Measurements from ENCODE around the gene GALK2. TPM values are rescaled to one million over a fixed set of nuclear protein-coding genes. Genes with fewer than 3 reads are reported as not detected.

The GALK2 gene
- total and polyA plus RNA-seq, 2 experiments from 2014 or later: 25.3 to 31.4 TPM

GRCh38 chr15:49315391-49315823 is 145.4 kb downstream of the GALK2 start:
- Histone ChIP-seq H3K4me1 (ENCODE audit: insufficient read depth) (no peaks in the 10 kb centered on the region), H3K27me3 (no peaks in the 10 kb centered on the region), H3K9me2 (replicated peaks; ENCODE audit: insufficient read depth) (no peaks in the 10 kb centered on the region), H3K4me2 (no peak overlapping the region), H3K27ac (no peak overlapping the region), H3K4me3 (no peak overlapping the region), H3K36me3 (replicated peaks; ENCODE audit: insufficient read depth, low read depth) (no peaks in the 10 kb centered on the region), H3K9me3 (ENCODE audit: low read depth) (no peaks in the 10 kb centered on the region), H2AFZ (no peak overlapping the region), H3K79me2 (no peaks in the 10 kb centered on the region), H4K20me1 (ENCODE audit: insufficient read depth, poor library complexity, severe bottlenecking) (no peaks in the 10 kb centered on the region)
- DNase-seq (ENCODE audit: low spot score): no peak
- 39% methylated on average over 2 of the region's 2 CpGs for WGBS (ENCODE audit: low lambda C conversion rate, missing lambda C conversion rate)
- TF ChIP-seq CTCF (IDR thresholded peaks at IDR 0.05; ENCODE audit: poor library complexity): no peak
- TF ChIP-seq EZH2phosphoT487 (IDR thresholded peaks at IDR 0.05; ENCODE audit: low read depth, severe bottlenecking, unreplicated experiment): no peak
- TF ChIP-seq EZH2 (IDR thresholded peaks at IDR 0.05; ENCODE audit: borderline replicate concordance): no peak

- no peaks in the 10 kb centered on the region for H3K79me2 ChIP-seq
- WGBS (ENCODE audit: low lambda C conversion rate, missing lambda C conversion rate): 100% methylated on average over 1 of the region's 1 CpG
Observed at GRCh38 chr15:49320351-49320750, 150.3 kb downstream of the GALK2 start.

GRCh38 chr15:49323207-49323606 is 153.2 kb downstream of the GALK2 start:
- DNase-seq (ENCODE audit: low spot score): no peak

More at GRCh38 chr15:49320351-49320750, 150.3 kb downstream of the GALK2 start:
- H4K20me1 ChIP-seq (ENCODE audit: insufficient read depth, poor library complexity, severe bottlenecking): no peaks in the 10 kb centered on the region
- no peak overlapping the region for H3K27ac ChIP-seq
- H3K36me3 ChIP-seq (replicated peaks; ENCODE audit: insufficient read depth, low read depth): no peaks in the 10 kb centered on the region
- TF ChIP-seq CTCF (IDR thresholded peaks at IDR 0.05; ENCODE audit: poor library complexity) (no peak), EZH2 (IDR thresholded peaks at IDR 0.05; ENCODE audit: borderline replicate concordance) (no peak), EZH2phosphoT487 (IDR thresholded peaks at IDR 0.05; ENCODE audit: low read depth, severe bottlenecking, unreplicated experiment) (no peak)
- no peak overlapping the region for H3K4me2 ChIP-seq
- no peak overlapping the region for H3K4me3 ChIP-seq
- DNase-seq (ENCODE audit: low spot score): no peak
- H3K27me3 ChIP-seq: no peaks in the 10 kb centered on the region
- no peaks in the 10 kb centered on the region for H3K9me2 ChIP-seq (replicated peaks; ENCODE audit: insufficient read depth)
- H3K4me1 ChIP-seq (ENCODE audit: insufficient read depth): no peaks in the 10 kb centered on the region
- H3K9me3 ChIP-seq (ENCODE audit: low read depth): no peaks in the 10 kb centered on the region
- no peak overlapping the region for H2AFZ ChIP-seq

More at GRCh38 chr15:49323207-49323606, 153.2 kb downstream of the GALK2 start:
- Histone ChIP-seq H3K36me3 (replicated peaks; ENCODE audit: insufficient read depth, low read depth) (no peaks in the 10 kb centered on the region), H2AFZ (no peak overlapping the region), H3K79me2 (no peaks in the 10 kb centered on the region), H3K4me1 (ENCODE audit: insufficient read depth) (no peaks in the 10 kb centered on the region), H4K20me1 (ENCODE audit: insufficient read depth, poor library complexity, severe bottlenecking) (no peaks in the 10 kb centered on the region), H3K4me2 (no peak overlapping the region), H3K9me2 (replicated peaks; ENCODE audit: insufficient read depth) (no peaks in the 10 kb centered on the region), H3K27ac (no peak overlapping the region), H3K9me3 (ENCODE audit: low read depth) (no peaks in the 10 kb centered on the region), H3K27me3 (no peaks in the 10 kb centered on the region), H3K4me3 (no peak overlapping the region)
- TF ChIP-seq EZH2phosphoT487 (IDR thresholded peaks at IDR 0.05; ENCODE audit: low read depth, severe bottlenecking, unreplicated experiment) (no peak), CTCF (IDR thresholded peaks at IDR 0.05; ENCODE audit: poor library complexity) (no peak), EZH2 (IDR thresholded peaks at IDR 0.05; ENCODE audit: borderline replicate concordance) (no peak)
- WGBS (ENCODE audit: low lambda C conversion rate, missing lambda C conversion rate): 95% methylated on average over 1 of the region's 1 CpG

All from hepatocyte (in vitro differentiated cells).